Common myeloid progenitor, CD34-positive (primary cell): ENCODE data around the gene CTSL.
"Not testable (repeated sequence)": the region's sequence is repeated elsewhere in the genome, so short reads cannot be mapped to it uniquely, and the experiment has no call there.

Experiments
- CTCF ChIA-PET: fragments of 350-600 bp; sonication (Branson Sonifier 250); formaldehyde crosslinking; loops from one replicate; lab custom pipeline; 2021; ENCODE audit warnings: antibody characterized with exemption; lab: Charles Lee
- POLR2A ChIA-PET: fragments of 350-600 bp; sonication (Branson Sonifier 250); formaldehyde crosslinking; loops from one replicate; lab custom pipeline; 2021; ENCODE audit warnings: antibody characterized with exemption; lab: Charles Lee
- DNase-seq, 3 donors: peaks; one replicate each; pipeline versions ENCODE4 v3.0.0 to v3.0.0-alpha.2; 2013
- H3K27ac ChIP-seq, 2 experiments: 1 replicate in 1 of 2; 2 replicates in 1 of 2; pipeline ENCODE4 v1.7.0; 2013; ENCODE audit warnings: inconsistent platforms in 2 of 2, low read length in 2 of 2, mild to moderate bottlenecking in 2 of 2, low read depth in 1 of 2, moderate library complexity in 1 of 2; ENCODE audit not compliant: severe bottlenecking in 2 of 2, insufficient read depth in 1 of 2, poor library complexity in 1 of 2
- H3K27me3 ChIP-seq, 5 experiments: replicated peaks in 2 of 5; 1 replicate in 3 of 5; 2 replicates in 2 of 5; pipeline versions ENCODE4 v1.6.1 to v1.7.0; 2013; ENCODE audit warnings: low read length in 4 of 5, mild to moderate bottlenecking in 2 of 5, moderate library complexity in 2 of 5, inconsistent platforms in 1 of 5; ENCODE audit not compliant: insufficient read depth in 5 of 5, control insufficient read depth in 4 of 5
- H3K36me3 ChIP-seq, 4 experiments: 1 replicate in 2 of 4; 2 replicates in 2 of 4; pipeline versions ENCODE4 v1.6.1 to v1.7.0; 2013; ENCODE audit warnings: low read length in 3 of 4, control low read depth in 1 of 4, mild to moderate bottlenecking in 1 of 4; ENCODE audit not compliant: control insufficient read depth in 4 of 4, insufficient read depth in 4 of 4
- H3K4me1 ChIP-seq, 4 experiments: 1 replicate in 3 of 4; 2 replicates in 1 of 4; pipeline versions ENCODE4 v1.6.1 to v1.7.1; 2013; ENCODE audit warnings: low read length in 3 of 4, mild to moderate bottlenecking in 3 of 4, control low read depth in 1 of 4, inconsistent platforms in 1 of 4, moderate library complexity in 1 of 4; ENCODE audit not compliant: control insufficient read depth in 4 of 4, insufficient read depth in 4 of 4; ENCODE audit errors: control extremely low read depth in 1 of 4
- H3K4me3 ChIP-seq, 7 experiments: 1 replicate in 4 of 7; 2 replicates in 3 of 7; pipeline versions ENCODE4 v1.5.1 to v1.7.0; 2013; ENCODE audit warnings: mild to moderate bottlenecking in 7 of 7, low read length in 6 of 7, moderate library complexity in 6 of 7, inconsistent platforms in 2 of 7, low read depth in 2 of 7, control low read depth in 1 of 7; ENCODE audit not compliant: insufficient read depth in 4 of 7, control insufficient read depth in 1 of 7; ENCODE audit errors: extremely low read depth in 1 of 7
- H3K9me3 ChIP-seq, 5 experiments: 1 replicate in 4 of 5; 2 replicates in 1 of 5; pipeline versions ENCODE4 v1.6.1 to v1.7.1; 2013; ENCODE audit warnings: low read length in 4 of 5, mild to moderate bottlenecking in 2 of 5, inconsistent platforms in 1 of 5, low read depth in 1 of 5, moderate library complexity in 1 of 5; ENCODE audit not compliant: control insufficient read depth in 4 of 5, insufficient read depth in 2 of 5; ENCODE audit errors: control extremely low read depth in 1 of 5
- WGBS: methylation state at CpG from one replicate; pipeline ENCODE4 v1.1.5; 2013; ENCODE audit not compliant: insufficient coverage; 5-methylcytosine and 5-hydroxymethylcytosine counted together

Gene CTSL

GRCh38 chr9:87744247-87744646 is 18.3 kb downstream of the CTSL start:
- no CpG with 5 or more reads among the region's 7 CpGs for WGBS

GRCh38 chr9:87746186-87746585 is 20.3 kb downstream of the CTSL start:
- no peaks in the 10 kb centered on the region for H3K4me1 ChIP-seq
- H3K9me3 ChIP-seq, result peaks cover 0 to 10% (median 3%) of the 10 kb centered on the region in 5 experiments
- DNase-seq, result no peak
- peaks cover 0 to 10% (median 7%) of the 10 kb centered on the region in 5 experiments for H3K27me3 ChIP-seq
- no peak overlapping the region for H3K27ac ChIP-seq
- ChIA-PET POLR2A (no interaction called here), CTCF (no interaction called here)
- no peaks in the 10 kb centered on the region for H3K36me3 ChIP-seq
- 100% methylated on average over 1 of the region's 4 CpGs for whole genome bisulfite sequencing
- no peak overlapping the region for H3K4me3 ChIP-seq

More at GRCh38 chr9:87744247-87744646, 18.3 kb downstream of the CTSL start:
- CTCF ChIA-PET, DNase-seq, POLR2A ChIA-PET, H3K4me1 ChIP-seq, H3K4me3 ChIP-seq, H3K27ac ChIP-seq, H3K36me3 ChIP-seq: not testable (repeated sequence)
- Histone ChIP-seq H3K27me3 (peaks cover 0 to 22% (median 7%) of the 10 kb centered on the region in 5 experiments), H3K9me3 (peaks cover 0 to 10% (median 3%) of the 10 kb centered on the region in 5 experiments)

GRCh38 chr9:87748881-87749280 is 23.0 kb downstream of the CTSL start:
- ChIA-PET POLR2A (no interaction called here), CTCF (no interaction called here)
- DNase-seq, result no peak
- no peaks in the 10 kb centered on the region for H3K36me3 ChIP-seq
- peaks cover 0 to 6% (median 0%) of the 10 kb centered on the region in 5 experiments for H3K9me3 ChIP-seq
- no peaks in the 10 kb centered on the region for H3K4me1 ChIP-seq
- no CpG with 5 or more reads among the region's 1 CpG for WGBS
- no peak overlapping the region for H3K27ac ChIP-seq
- H3K4me3 ChIP-seq, result no peak overlapping the region
- H3K27me3 ChIP-seq, result peaks cover 0 to 5% (median 2%) of the 10 kb centered on the region in 5 experiments

GRCh38 chr9:87749335-87750035 is 23.6 kb downstream of the CTSL start:
- 100% methylated on average over 2 of the region's 5 CpGs for WGBS
- Histone ChIP-seq H3K4me1 (no peaks in the 10 kb centered on the region), H3K27me3 (peaks cover 0 to 5% (median 2%) of the 10 kb centered on the region in 5 experiments), H3K27ac (no peak overlapping the region), H3K4me3 (no peak overlapping the region), H3K36me3 (no peaks in the 10 kb centered on the region), H3K9me3 (peaks cover 0 to 6% (median 2%) of the 10 kb centered on the region in 5 experiments)
- ChIA-PET POLR2A (no interaction called here), CTCF (no interaction called here)
- DNase-seq, result no peak

GRCh38 chr9:87750726-87751125 is 24.8 kb downstream of the CTSL start:
- no peak overlapping the region for H3K27ac ChIP-seq
- peaks cover 0 to 5% (median 2%) of the 10 kb centered on the region in 5 experiments for H3K27me3 ChIP-seq
- peaks cover 0 to 6% (median 2%) of the 10 kb centered on the region in 5 experiments for H3K9me3 ChIP-seq
- POLR2A ChIA-PET, result no interaction called here
- H3K4me3 ChIP-seq, result no peak overlapping the region
- H3K36me3 ChIP-seq, result no peaks in the 10 kb centered on the region
- WGBS, result 90% methylated on average over 2 of the region's 2 CpGs
- CTCF ChIA-PET, result no interaction called here
- DNase-seq, result no peak
- no peaks in the 10 kb centered on the region for H3K4me1 ChIP-seq

- H3K27me3 ChIP-seq, result peaks cover 0 to 5% (median 2%) of the 10 kb centered on the region in 5 experiments
- CTCF ChIA-PET, result no interaction called here
- 86% methylated on average over 1 of the region's 3 CpGs for WGBS
- POLR2A ChIA-PET, result no interaction called here
- no peak overlapping the region for H3K27ac ChIP-seq
- no peak for DNase-seq
- no peaks in the 10 kb centered on the region for H3K4me1 ChIP-seq
- H3K9me3 ChIP-seq, result peaks cover 0 to 6% (median 2%) of the 10 kb centered on the region in 5 experiments
- no peaks in the 10 kb centered on the region for H3K36me3 ChIP-seq
- H3K4me3 ChIP-seq, result no peak overlapping the region
These were observed 25.5 kb downstream of the CTSL start for GRCh38 chr9:87751423-87751822.

GRCh38 chr9:87751868-87752267 is 25.9 kb downstream of the CTSL start:
- DNase-seq, result no peak
- 100% methylated on average over 1 of the region's 4 CpGs for WGBS
- ChIA-PET CTCF (no interaction called here), POLR2A (no interaction called here)
- H3K36me3 ChIP-seq, result no peaks in the 10 kb centered on the region
- peaks cover 0 to 6% (median 2%) of the 10 kb centered on the region in 5 experiments for H3K9me3 ChIP-seq
- H3K4me1 ChIP-seq, result no peaks in the 10 kb centered on the region
- no peak overlapping the region for H3K27ac ChIP-seq
- peaks cover 0 to 5% (median 2%) of the 10 kb centered on the region in 5 experiments for H3K27me3 ChIP-seq
- no peak overlapping the region for H3K4me3 ChIP-seq
